HPDE6-E6E7 (cell line): ENCODE data around the gene SLC25A26.

Experiments used
- DNase-seq: peaks from one replicate; pipeline ENCODE4 v3.0.0; 2011; ENCODE audit warnings: missing footprints; ENCODE audit errors: extremely low spot score

The SLC25A26 gene

GRCh38 chr3:66227051-66227450, 6.2 kb downstream of the SLC25A26 start:
- no peak for DNase-seq

- DNase-seq = no peak
Measured at GRCh38 chr3:66227915-66228314, 7.1 kb downstream of the SLC25A26 start.

GRCh38 chr3:66228707-66229106, 7.9 kb downstream of the SLC25A26 start:
- DNase-seq = no peak

- no peak for DNase-seq
Measured at GRCh38 chr3:66229931-66230330, 9.1 kb downstream of the SLC25A26 start.

GRCh38 chr3:66233033-66233432, 12.2 kb downstream of the SLC25A26 start:
- no peak for DNase-seq

- DNase-seq = no peak
Measured at GRCh38 chr3:66236281-66236680, 15.5 kb downstream of the SLC25A26 start.

- no peak for DNase-seq
Measured at GRCh38 chr3:66237552-66237951, 16.8 kb downstream of the SLC25A26 start.

GRCh38 chr3:66239513-66240123, 18.8 kb downstream of the SLC25A26 start:
- no peak for DNase-seq

GRCh38 chr3:66241466-66241865, 20.7 kb downstream of the SLC25A26 start:
- no peak for DNase-seq

- no peak for DNase-seq
Measured at GRCh38 chr3:66242788-66243464, 22.1 kb downstream of the SLC25A26 start.

GRCh38 chr3:66248641-66249040, 27.8 kb downstream of the SLC25A26 start:
- no peak for DNase-seq

GRCh38 chr3:66253790-66254620, 33.2 kb downstream of the SLC25A26 start:
- no peak for DNase-seq

GRCh38 chr3:66255865-66256264, 35.1 kb downstream of the SLC25A26 start:
- no peak for DNase-seq

GRCh38 chr3:66256806-66257205, 36.0 kb downstream of the SLC25A26 start:
- DNase-seq = no peak

GRCh38 chr3:66259566-66260255, 38.9 kb downstream of the SLC25A26 start:
- DNase-seq = no peak

GRCh38 chr3:66260431-66260830, 39.6 kb downstream of the SLC25A26 start:
- DNase-seq = no peak

GRCh38 chr3:66261355-66261754, 40.6 kb downstream of the SLC25A26 start:
- no peak for DNase-seq

GRCh38 chr3:66265649-66266048, 44.8 kb downstream of the SLC25A26 start:
- no peak for DNase-seq

GRCh38 chr3:66266551-66266950, 45.8 kb downstream of the SLC25A26 start:
- DNase-seq = no peak

- DNase-seq = no peak
Measured at GRCh38 chr3:66267031-66267430, 46.2 kb downstream of the SLC25A26 start.

GRCh38 chr3:66267906-66268305, 47.1 kb downstream of the SLC25A26 start:
- DNase-seq = no peak

GRCh38 chr3:66268864-66269263, 48.1 kb downstream of the SLC25A26 start:
- DNase-seq = no peak
